ENCODE data around the gene ABCD3.
"Not testable (repeated sequence)": the region's sequence is repeated elsewhere in the genome, so short reads cannot be mapped to it uniquely, and the experiment has no call there.

ABCD3 gene

DNA sequence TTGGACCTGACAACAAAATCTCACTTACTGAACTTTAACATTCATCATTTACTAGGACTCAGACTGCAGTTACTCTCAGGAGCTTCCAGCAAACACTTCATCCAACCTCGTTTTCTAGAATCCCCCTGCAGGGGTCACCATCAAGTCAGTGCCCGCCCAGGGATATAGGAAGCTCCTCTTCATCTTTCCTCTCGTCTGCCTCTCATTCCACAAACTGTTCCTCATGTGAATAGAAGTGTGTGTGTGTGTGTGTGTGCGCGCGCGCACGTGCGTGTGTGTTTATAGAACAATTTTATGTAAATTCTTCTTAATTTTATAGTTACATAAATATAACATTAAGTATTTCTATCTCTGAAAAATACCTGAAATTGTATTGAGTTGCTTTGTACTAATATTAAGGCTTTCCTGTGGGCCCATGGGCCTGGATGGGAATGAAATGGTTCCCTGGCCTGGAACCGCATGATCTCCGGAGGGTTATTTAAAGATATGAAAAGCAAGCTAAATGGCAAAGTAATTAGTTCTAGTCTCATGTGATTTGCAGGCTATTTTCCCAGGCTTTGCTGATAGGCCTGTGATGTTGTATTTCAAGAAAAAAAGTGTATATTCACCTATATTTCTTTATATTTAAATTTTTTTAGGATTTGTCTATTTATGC, 21.7 kb upstream of the ABCD3 start:
- Mint-ChIP-seq H3K4me3 (no peak overlapping the region), H3K4me1 (ENCODE audit: low read depth) (no peaks in the 10 kb centered on the region), H3K27me3 (no peaks in the 10 kb centered on the region), H3K36me3 (peaks cover 3% of the 10 kb centered on the region), H3K9me3 (ENCODE audit: low read depth) (peaks cover under 1% of the 10 kb centered on the region), H3K27ac (no peak overlapping the region)

DNA sequence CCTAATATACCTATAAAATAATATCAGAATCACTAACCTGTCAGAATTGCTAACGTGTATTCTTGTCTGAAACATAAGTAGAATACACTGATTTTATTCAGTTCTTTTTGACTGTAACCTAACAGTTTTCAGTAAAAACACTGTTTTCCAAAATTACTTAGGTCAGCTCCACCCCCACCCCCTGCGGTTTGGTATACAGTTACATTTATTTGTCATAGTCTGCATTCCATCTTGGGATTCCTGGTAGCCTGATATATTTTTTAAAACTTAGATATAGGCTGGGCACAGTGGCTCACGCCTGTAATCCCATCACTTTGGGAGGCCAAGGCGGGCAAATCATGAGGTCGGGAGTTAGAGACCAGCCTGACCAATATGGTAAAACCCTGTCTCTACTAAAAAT, 19.8 kb upstream of the ABCD3 start:
- Mint-ChIP-seq H3K9me3 (ENCODE audit: low read depth) (no peaks in the 10 kb centered on the region), H3K36me3 (no peaks in the 10 kb centered on the region), H3K27ac (no peak overlapping the region), H3K4me1 (ENCODE audit: low read depth) (no peaks in the 10 kb centered on the region), H3K27me3 (peaks cover 3% of the 10 kb centered on the region), H3K4me3 (no peak overlapping the region)

DNA sequence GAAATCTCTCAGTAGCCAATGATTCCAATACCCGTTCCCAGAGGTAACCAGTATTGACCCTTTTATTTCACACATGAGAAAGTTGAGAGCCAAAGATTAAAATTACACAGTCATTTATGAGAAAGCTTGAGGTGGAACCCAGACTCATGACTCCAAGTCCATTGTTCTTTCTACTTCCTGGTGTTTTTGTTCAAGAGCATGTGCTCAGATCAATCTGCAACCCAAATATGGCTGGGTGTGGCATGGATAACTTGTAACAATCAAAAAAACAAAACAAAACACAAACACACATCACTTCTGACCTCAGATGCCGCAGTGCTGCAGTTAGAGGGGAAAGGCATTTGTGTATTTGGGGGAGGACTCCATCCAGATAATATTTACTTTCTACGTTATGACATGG, 18.7 kb upstream of the ABCD3 start:
- H3K27me3 Mint-ChIP-seq = peaks cover 6% of the 10 kb centered on the region

DNA sequence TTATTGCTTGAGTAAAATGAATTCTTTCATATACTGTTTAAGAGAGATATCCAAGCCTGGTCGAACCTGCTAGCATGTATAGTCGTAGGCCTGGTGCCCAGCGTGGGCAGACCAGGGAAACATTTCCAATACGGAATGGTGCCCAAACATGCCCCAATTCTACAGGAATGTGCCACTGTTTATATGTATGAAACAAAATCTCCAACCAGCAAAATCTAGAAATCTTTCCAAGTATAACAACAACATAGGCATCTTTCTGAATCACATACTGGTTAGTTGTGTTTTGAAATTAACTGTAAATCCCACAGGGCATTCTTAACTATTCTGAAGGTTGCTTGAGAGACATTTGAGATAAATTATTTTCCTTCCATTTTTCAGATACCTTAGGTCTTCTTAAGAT, 17.0 kb upstream of the ABCD3 start:
- Mint-ChIP-seq H3K36me3 (no peaks in the 10 kb centered on the region), H3K9me3 (ENCODE audit: low read depth) (no peaks in the 10 kb centered on the region), H3K4me1 (ENCODE audit: low read depth) (no peaks in the 10 kb centered on the region), H3K27ac (no peak overlapping the region), H3K4me3 (no peak overlapping the region), H3K27me3 (peaks cover 8% of the 10 kb centered on the region)

More for the DNA sequence above, 18.7 kb upstream of the ABCD3 start:
- Mint-ChIP-seq H3K4me3 (no peak overlapping the region), H3K4me1 (ENCODE audit: low read depth) (no peaks in the 10 kb centered on the region), H3K9me3 (ENCODE audit: low read depth) (no peaks in the 10 kb centered on the region), H3K27ac (no peak overlapping the region), H3K36me3 (no peaks in the 10 kb centered on the region)

DNA sequence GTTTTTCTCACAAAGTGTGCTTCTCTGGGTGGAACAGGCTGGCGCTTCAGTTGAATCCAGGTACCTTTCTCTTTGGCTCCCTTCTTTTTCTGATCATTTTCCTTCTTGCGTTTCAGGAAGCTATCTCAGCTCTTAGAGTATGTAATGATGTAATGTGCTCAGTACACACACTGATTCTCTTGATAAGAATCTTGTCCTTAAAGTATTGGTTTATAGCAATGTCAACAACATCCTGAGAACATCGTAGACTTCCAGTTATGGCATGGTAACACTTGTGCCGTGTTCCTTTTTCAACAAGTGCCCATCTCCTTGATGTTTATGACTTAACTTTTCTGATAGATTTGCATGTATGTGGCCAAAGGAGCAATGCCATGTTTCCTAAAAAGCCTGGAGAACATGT, 11.7 kb upstream of the ABCD3 start:
- Mint-ChIP-seq H3K9me3 (ENCODE audit: low read depth) (no peaks in the 10 kb centered on the region), H3K4me3 (no peak overlapping the region), H3K27me3 (peaks cover 10% of the 10 kb centered on the region), H3K36me3 (no peaks in the 10 kb centered on the region), H3K4me1 (ENCODE audit: low read depth) (no peaks in the 10 kb centered on the region), H3K27ac (no peak overlapping the region)

DNA sequence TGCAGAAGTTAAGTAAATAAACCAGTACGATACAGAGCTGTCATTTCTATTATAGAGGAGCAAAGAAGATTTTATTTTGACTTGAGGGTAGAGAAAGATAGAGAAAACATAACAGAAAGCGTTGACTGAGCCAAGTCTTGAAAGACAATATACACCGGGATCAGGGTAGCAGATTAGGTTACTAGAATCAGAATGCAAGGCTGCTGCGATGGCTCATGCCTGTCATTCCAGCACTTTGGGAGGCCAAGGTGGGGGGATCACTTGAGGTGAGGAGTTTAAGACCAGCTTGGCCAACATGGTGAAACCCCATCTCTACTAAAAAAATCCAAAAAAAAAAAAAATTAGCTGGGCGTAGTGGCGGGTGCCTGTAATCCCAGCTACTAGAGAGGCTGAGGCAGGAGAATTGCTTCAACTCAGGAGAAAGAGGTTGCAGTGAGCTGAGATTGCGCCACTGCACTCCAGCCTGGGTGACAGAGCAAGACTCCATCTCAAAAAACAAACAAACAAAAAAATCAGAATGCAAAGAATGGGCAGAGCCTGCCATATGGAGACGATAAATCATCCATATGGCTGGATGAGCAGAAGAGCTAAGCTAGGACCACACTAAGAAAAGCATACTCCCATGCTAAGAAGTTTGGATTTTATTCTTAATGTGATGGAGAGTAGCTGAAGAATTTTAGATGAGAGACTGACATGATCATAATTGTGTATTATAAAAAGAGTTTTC, 9.9 kb upstream of the ABCD3 start:
- Mint-ChIP-seq H3K36me3 (no peaks in the 10 kb centered on the region), H3K27me3 (peaks cover 11% of the 10 kb centered on the region), H3K4me1 (ENCODE audit: low read depth) (no peaks in the 10 kb centered on the region), H3K4me3 (no peak overlapping the region), H3K9me3 (ENCODE audit: low read depth) (no peaks in the 10 kb centered on the region), H3K27ac (no peak overlapping the region)

DNA sequence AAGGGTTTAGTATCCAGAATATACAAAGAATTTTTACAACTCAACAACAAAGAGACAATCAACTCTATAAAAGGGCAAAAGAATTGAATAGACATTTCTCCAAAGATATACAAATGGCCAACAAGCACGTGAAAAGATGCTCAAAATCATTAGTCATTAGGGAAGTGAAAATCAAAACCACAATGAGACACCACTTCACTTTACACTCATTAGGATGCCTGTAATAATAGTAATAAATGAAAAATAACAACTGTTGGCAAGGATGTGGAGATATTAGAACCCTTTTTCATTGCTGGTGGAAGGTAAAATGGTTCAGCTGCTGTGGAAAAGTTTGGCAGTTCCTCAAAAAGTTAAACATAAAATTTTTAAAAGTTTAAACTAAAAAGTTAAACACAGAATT, 7.0 kb upstream of the ABCD3 start:
- Mint-ChIP-seq H3K4me3 (no peak overlapping the region), H3K4me1 (ENCODE audit: low read depth) (no peaks in the 10 kb centered on the region), H3K9me3 (ENCODE audit: low read depth) (no peaks in the 10 kb centered on the region), H3K27me3 (peaks cover 8% of the 10 kb centered on the region), H3K27ac (no peak overlapping the region), H3K36me3 (no peaks in the 10 kb centered on the region)

DNA sequence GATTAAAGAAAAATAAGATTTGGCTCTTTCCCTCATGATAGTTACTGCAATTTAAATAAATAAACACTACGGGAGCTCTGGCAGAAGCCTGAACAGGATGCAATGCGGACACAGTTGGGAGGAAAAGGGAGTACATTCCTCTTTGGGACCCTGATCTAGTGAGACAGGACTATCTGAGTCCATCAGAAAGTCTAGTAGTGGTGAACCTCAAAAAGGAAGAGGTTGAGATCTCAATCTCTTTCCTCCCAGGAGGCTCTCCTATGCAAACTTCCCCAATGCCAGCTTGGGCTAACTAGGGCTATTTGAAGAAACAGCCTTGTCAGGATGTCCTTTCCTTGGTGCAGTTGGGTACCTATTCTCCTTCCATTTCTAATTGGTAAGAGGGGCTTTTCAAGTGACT, 4.9 kb upstream of the ABCD3 start:
- H3K27me3 Mint-ChIP-seq = peaks cover 7% of the 10 kb centered on the region
- no peaks in the 10 kb centered on the region for H3K4me1 Mint-ChIP-seq (ENCODE audit: low read depth)
- H3K4me3 Mint-ChIP-seq = no peak overlapping the region

DNA sequence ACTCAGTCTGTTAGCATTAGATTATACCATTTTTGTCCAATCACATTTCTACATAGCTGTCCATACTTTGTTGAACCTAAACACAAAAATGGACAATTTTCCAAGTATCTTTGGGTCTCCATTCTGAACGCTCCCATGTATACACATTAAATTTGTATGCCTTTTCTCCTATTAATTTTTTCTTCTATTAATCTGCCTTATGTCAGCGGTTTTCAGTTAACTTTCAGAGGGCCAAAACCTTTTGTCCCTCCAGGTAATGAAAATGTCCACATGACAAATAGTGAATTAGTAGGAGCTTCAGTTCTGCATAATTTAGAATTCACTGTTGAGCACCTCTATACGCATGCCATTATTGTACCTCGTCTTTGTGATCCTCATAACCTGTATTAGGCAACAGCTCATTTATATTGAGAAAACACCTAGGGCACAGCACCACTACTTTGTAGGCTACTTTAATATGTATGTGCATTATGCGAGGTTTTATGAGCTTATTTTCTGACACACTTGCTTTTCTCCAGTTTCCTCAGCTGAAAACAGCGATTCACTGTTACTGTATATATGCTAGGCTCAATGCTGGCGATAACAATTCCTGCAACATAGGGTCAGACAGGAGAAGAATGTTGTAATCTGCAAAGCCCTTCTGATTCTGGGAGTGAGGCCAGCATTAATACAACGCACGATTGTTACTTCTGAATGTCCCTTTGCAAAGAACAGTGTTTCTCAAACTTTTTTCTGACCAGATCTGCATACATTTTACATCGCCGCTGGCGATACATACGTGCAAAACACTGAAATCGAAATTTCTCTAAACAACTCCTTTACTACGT, 1.1 kb upstream of the ABCD3 start:
- H3K27me3 Mint-ChIP-seq = peaks cover 3% of the 10 kb centered on the region
- no peaks in the 10 kb centered on the region for H3K36me3 Mint-ChIP-seq
- H3K27ac Mint-ChIP-seq = no peak overlapping the region
- H3K4me3 Mint-ChIP-seq = no peak overlapping the region
- peaks cover 31% of the 10 kb centered on the region for H3K4me1 Mint-ChIP-seq (ENCODE audit: low read depth)
- no peaks in the 10 kb centered on the region for H3K9me3 Mint-ChIP-seq (ENCODE audit: low read depth)

More for the DNA sequence above, 4.9 kb upstream of the ABCD3 start:
- H3K9me3 Mint-ChIP-seq (ENCODE audit: low read depth) = no peaks in the 10 kb centered on the region
- H3K27ac Mint-ChIP-seq = no peak overlapping the region
- no peaks in the 10 kb centered on the region for H3K36me3 Mint-ChIP-seq

DNA sequence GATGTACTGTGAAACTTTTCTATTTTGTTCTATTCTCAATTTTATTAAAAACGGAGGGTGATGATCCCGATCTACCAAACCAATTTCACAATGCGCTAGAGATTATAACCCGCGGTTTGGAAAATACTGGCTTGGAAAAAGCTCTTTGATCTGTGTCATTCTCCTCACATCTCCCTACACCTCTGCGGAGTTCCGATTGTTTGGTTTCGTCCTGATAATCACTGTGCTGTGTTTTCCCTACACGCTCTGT, 536 bp upstream of the ABCD3 start:
- Mint-ChIP-seq H3K36me3 (no peaks in the 10 kb centered on the region), H3K9me3 (ENCODE audit: low read depth) (no peaks in the 10 kb centered on the region), H3K27me3 (peaks cover 3% of the 10 kb centered on the region), H3K4me3 (no peak overlapping the region), H3K4me1 (ENCODE audit: low read depth) (peaks cover 36% of the 10 kb centered on the region), H3K27ac (no peak overlapping the region)

DNA sequence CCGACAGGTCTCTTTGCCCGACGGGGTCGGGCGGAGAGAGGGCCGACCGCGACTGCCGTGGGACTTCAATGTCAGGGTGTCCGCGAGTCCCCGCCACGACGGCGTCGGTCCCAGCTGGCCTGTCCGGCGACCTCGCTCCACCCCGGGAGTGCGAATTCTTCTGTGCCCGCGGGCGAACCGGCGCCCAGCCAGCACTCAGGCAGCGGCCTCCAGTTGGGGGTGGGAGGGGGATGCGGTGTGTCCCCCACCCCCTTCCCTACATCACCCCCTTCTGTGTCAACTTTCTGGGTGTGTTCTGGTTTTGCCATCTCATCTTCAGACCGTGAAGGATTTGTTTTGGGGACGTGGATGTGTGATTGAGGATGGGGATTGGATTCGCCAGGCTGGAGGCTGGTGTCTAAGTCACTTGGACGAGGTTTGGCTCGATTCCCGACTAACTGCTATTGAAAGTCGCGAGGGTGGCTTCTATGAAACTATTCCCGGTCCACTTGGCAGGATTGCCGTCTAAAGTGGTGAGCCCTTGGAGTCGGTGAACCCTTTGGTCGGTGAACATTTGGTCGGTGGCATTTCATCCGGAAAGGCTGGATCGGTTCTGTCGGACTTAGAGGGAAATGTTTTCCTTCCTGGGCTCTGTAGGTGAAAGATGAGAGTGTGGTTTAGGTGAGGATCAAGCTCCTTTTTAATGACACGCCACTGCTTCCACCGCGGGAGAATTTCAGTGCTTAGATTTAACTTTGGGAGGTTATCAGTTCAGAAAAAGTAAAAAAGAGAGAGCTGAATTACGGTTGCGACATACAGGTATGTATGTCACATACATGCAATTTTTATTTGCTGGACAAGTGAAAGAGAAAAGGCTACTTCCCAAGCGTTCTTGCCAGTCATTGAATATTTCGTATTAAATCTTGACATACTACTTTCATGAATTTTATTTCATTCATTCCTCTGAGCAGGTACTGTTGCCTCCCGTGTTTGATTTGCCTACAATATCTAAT, 771 bp downstream of the ABCD3 start:
- Mint-ChIP-seq H3K36me3 (no peaks in the 10 kb centered on the region), H3K27me3 (peaks cover 3% of the 10 kb centered on the region), H3K27ac (peak overlapping the region; percentile 74), H3K4me1 (ENCODE audit: low read depth) (peaks cover 50% of the 10 kb centered on the region), H3K9me3 (ENCODE audit: low read depth) (no peaks in the 10 kb centered on the region), H3K4me3 (peak overlapping the region; percentile 93)

DNA sequence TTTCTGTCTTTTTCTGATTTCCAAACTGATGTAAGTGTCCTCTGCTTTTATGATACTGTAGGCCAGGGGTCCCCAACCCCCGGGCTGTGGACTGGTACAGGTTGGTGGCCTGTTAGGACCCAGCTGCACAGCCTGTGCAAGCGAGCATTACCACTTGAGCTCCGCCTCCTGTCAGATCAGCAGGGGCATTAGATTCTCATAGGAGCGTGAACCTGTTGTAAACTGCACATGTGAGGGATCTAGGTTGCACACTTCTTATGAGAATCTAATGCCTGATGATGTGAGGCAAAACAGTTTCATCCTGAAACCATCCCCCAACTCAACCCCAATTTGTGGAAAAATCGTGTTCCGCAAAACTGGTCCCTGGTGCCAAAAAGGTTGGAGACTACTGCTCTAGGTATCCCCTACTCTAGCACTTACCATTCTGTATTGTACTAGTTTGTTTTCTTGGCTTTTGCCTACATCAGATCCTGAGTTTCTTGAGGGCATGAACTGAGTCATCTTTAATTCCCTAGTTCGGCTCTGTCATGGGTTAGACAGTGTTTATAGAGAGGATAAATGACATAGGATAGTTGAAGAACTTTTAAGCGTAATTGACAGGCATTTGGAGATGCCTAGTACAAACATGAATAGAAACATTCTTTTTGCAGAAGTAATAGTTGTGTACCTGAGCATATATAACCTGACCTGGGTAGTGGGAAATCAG, 4.1 kb downstream of the ABCD3 start:
- Mint-ChIP-seq H3K4me3 (peak overlapping the region; percentile 4), H3K9me3 (ENCODE audit: low read depth) (no peaks in the 10 kb centered on the region), H3K27ac (peak overlapping the region; percentile 41)

DNA sequence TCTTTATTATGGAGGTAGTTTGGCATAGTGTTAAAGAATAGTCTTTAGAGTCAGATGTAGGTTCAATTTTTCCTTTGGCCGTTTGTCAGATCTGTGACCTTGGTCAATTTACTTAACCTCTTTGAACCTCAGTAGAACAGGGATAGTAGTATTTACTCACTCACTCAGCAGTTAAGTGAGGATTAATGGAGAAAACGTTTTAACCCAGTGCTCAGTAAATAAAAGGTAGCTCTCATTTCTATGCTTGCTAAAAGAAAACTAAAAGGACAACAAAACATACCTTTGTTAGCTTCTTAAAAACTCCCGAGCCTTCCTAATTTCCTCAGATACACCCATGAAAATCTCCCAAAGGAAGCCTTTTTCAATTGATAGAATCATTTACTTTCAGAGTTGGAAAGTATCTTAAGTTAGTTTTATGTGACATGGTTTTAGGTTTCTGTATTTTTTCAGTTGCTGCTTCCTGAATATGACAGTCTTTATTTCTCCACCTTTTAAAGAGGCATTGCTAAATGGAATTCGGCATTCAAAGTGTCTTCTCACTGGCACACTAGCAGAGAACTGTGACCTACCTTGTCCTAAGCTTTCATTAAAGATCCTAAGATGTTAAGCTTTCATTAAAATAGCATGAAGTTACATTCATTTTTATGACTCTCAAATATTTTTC, 7.8 kb downstream of the ABCD3 start:
- Mint-ChIP-seq H3K4me1 (ENCODE audit: low read depth) (peaks cover 73% of the 10 kb centered on the region), H3K36me3 (peaks cover 3% of the 10 kb centered on the region), H3K27ac (no peak overlapping the region), H3K27me3 (no peaks in the 10 kb centered on the region), H3K9me3 (ENCODE audit: low read depth) (peaks cover 4% of the 10 kb centered on the region), H3K4me3 (peak overlapping the region; percentile 9)

More for the DNA sequence above, 4.1 kb downstream of the ABCD3 start:
- Mint-ChIP-seq H3K27me3 (no peaks in the 10 kb centered on the region), H3K4me1 (ENCODE audit: low read depth) (peaks cover 69% of the 10 kb centered on the region), H3K36me3 (no peaks in the 10 kb centered on the region)

DNA sequence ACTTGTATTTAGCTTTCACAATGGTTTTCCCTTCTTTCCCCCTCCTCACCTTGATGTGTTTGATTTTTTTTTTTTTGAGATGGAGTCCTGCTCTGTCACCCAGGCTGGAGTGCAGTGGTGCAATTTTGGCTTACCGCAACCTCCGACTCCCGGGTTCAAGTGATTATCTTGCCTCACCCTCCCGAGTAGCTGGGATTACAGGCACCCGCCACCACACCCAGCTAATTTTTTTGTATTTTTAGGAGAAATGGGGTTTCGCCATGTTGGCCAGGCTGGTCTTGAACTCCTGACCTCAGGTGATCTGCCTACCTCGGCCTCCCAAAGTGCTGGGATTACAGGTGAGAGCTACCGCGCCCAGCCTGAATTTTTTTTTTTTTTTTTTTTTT, 8.3 kb downstream of the ABCD3 start:
- peaks cover 71% of the 10 kb centered on the region for H3K4me1 Mint-ChIP-seq (ENCODE audit: low read depth)
- H3K9me3 Mint-ChIP-seq (ENCODE audit: low read depth); H3K4me3 Mint-ChIP-seq: not testable (repeated sequence)

More for the DNA sequence above, 8.3 kb downstream of the ABCD3 start:
- not testable (repeated sequence) for H3K27ac Mint-ChIP-seq, H3K36me3 Mint-ChIP-seq, H3K27me3 Mint-ChIP-seq

All from activated naive CD8-positive, alpha-beta T cell (primary cell).